NCI-H2107 treated with DMSO at 0.1 percent for 48 hours (cell line): ENCODE data around the gene TPD52L1.

Experiments used
- DNase-seq: peaks from one replicate; lab custom pipeline; 2025; ENCODE audit not compliant: unreplicated experiment; lab: John Stamatoyannopoulos, UW

Gene TPD52L1

DNA sequence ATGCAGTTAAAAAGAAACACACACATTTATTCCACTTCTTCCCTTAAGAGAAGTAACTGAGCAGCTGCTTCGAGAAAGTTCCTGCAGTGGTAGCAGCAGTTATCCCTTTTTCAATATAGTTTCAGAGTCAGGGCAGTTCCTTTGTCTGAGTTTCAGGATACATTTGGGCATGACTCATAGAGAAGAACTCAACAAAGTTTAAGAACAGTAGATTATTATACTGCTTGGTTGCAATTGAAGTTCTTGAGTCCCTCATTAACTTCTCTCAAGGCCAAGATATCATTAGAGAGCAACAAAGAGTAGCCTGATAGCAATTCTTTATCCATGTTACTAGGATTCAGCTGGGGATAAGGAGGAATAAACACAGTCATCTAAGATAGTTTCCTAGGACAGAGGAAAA lies 54.4 kb downstream of the TPD52L1 start:
- no peak for DNase-seq

DNA sequence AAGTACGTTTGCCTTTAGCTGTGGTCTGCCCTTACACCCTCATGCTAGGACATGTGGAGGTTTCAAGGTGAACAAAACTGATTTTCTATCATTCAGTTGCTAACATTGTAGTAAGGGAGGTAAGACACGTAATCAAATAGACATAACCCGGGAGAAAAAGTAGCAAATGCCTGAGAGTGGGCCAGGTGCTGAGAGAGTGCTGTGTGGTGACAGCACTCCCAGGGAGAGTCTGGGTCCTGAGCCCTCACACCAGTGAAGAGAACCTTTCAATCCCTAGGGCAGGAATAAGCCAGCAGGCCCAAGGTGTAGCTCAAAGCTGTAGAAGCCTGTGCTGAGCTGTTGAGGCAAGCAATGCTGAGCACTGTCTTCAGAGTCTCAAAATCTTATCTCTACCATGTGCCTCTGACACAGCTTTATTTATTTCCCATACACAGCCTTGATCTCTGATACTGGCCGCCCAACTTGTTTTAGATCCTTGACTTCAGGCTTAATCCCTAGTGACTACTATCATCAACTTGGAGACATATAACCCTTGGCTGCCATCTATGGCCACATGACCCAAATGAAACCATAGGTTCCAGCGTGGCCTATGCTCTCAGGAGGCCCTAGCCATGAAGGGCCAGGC lies 55.2 kb downstream of the TPD52L1 start:
- DNase-seq: no peak

DNA sequence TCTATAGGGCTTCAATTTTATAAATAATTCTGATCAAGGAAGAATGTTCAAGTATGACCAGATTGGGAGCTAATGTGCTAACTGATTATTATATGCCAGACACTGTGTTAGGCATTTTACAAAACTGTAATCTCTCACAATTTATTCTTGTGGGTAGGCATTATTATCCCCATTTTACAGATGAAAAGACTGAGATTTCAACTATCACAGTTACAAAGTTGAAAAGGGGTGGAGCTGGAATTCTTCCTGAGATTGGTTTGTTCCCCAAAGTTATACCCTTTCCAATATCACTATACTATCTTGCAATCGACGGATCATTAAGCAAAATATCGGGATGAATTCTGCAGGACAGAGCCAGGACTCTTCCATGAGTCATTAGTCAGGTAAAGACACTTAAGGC lies 57.1 kb downstream of the TPD52L1 start:
- DNase-seq: no peak

DNA sequence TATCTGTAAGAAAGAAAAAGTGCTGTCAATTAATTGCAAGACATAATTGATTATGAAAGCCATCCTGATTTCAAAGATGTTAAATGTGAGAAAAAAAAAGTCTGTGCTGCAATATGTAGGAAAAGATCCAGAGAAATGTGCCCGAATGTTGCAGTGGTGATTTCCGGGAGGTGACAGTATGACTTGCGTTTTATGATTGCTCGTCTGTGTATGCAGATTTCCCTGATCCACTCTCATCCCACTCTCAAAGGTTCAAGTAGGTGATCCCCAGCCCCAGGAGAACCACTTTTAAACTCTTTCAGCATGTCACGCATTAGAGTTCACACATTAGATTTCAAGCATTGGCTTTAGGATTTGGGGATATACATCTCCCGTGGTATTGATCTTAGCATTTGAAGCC lies 57.8 kb downstream of the TPD52L1 start:
- DNase-seq: no peak

DNA sequence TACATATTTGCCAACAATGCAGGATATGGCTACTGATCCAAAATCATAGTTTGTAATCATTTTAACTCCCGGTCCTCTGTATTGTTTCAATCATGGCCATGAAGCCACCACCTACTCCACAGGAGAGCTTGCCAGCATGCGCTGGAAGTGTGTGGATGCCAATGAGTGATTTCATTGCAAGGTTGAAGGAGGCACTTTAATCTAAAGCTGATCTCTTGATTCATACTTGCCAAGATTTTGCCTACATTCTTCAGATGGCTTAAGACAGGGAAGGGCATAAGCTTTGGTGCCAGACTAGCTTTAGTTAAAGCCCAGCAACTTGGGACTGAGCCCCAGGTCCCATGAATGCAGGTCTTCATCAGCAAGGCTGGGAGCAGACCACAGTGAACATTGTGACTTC lies 58.8 kb downstream of the TPD52L1 start:
- no peak for DNase-seq

DNA sequence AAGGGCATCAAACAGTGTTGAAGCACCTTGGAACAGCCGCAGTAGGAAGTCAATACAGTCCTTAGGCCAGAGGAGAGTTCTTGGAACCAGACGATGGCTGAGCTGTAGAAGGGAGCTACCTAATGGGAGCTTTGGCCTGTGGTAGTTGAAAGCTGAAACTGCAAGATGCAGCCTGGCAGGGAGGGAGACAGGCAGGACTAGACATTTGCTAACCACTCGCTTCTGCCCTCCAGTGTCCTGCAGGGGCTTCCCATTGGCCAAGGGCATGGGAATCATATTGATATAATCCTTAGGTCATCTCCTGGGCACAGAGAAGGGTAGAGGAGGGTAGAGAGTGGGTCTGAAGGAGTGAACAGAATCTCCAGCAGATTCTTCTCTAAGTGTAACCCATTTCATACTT lies 60.4 kb downstream of the TPD52L1 start:
- DNase-seq: no peak

DNA sequence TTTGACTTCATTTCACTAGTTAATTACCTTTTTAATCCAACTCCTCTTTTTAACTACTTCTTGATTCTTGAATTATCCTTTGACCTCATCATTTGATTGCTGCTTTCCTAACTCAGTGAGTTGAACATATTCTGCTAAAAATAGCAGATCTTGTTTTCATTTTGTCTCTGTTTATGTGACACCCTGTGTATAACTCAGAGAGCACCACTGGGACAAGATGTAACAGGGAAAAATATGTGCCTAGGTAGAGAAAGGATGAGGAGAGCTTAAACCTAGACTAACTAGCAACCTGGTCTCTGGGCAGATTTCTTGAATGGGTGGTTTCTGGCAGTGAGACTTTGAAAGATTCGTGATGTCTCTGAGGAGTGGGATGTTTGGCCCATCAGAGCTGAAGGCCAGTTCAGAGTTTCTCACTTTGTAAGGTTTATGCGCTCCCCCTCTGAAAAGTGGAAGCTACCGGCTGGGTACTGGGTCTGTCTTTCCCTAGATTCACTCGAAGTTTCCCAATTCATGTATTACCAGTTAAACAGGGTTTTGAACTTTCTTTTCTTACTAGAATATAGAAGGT lies 61.8 kb downstream of the TPD52L1 start:
- no peak for DNase-seq

DNA sequence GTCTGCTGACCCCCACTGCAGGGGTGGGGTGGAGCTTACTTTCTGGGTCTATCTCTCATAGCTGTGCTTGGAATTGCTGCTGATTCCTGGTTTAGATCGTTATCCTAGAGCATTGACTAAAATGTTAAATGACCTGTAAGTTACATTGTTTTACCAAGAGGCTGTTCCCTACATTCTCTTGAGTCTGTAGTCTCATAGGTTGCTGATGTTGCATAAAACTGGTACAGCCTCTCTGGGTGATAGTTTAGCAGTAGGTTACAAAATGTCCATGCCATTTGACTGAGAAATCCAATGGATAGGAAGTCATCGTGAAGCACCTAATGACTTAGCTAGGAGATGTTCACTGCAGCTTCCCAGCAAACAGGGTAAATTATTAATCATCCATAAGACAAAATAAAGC lies 62.4 kb downstream of the TPD52L1 start:
- no peak for DNase-seq

DNA sequence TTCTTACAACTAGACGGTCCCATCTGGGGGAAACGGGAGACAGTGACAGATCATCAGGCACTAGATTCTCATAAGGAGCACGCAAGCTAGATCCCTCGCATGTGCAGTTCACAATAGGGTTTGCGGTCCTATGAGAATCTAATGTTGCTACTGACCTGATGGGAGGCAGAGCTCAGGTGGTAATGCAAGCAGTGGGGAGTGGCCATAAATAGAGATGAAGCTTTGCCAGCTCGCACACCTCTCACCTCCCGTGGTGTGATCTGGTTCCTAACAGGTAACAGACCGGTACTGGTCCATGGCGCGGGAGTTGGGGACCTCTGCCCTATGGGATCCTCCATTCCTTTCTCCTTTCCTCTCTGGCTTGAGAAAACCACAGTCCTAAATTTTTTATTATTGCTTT lies 63.8 kb downstream of the TPD52L1 start:
- DNase-seq: no peak

DNA sequence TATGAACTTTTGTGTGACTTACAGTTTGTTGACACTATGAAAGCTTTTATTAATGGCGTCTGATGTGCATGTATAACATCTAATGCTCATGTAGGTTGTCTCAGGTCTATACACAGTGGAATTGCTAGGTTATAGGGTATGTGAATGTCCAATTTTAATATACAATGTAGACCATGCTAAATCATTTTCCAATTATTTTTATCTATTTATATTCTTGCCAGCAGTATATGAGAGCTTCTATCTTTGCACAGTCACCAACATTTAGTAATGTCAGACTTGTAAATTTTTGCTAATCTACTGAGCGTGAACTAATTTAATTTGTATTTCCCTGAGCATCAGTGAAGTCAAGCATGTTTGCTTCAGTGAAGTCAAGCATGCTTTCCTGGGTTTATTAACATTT lies 64.4 kb downstream of the TPD52L1 start:
- DNase-seq: no peak

DNA sequence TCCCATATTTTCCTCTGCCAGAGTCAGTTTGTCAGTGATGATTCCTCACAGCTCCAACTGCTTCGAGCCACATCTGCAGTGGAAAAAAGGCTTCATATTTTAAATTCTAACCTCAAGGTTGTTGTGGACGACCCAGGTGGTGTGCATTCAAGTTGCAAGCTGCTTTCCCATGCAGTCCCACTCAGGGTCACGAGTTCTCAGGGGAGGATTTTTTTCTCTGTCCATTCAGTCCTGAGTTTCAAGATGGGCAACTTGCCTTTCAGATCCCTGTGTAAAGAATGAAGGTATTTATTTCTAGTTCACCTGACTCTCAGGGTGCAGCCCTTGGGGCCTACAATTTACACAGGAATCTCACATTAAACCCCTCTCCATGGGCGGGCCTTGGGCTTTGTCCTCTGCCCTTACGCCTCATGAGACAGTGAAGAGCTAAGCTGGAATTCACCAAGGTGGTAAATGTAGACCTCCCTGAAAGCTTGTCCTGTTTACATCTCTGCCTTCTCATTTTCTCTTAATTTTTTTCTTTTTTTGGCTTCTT lies 65.9 kb downstream of the TPD52L1 start:
- DNase-seq: no peak

DNA sequence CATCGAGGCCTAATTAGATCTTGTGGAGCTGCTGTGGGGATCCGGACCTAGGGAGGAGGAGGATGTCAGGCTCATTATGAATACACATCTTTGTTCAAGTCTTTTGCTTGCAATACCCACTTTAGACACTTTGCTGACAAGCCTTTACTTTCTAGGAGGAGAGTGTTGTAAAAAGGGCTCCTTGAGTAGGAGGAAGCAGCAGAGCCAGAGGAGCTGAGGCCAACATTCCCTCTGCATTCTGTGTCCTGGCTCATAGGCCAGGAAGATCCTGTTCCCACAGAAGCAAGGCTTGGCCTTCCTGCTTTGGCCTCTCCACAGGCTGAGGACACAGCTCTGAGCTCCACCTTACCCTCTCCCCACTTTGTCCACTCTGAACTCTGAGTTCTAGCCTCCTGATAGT lies 67.1 kb downstream of the TPD52L1 start:
- no peak for DNase-seq

DNA sequence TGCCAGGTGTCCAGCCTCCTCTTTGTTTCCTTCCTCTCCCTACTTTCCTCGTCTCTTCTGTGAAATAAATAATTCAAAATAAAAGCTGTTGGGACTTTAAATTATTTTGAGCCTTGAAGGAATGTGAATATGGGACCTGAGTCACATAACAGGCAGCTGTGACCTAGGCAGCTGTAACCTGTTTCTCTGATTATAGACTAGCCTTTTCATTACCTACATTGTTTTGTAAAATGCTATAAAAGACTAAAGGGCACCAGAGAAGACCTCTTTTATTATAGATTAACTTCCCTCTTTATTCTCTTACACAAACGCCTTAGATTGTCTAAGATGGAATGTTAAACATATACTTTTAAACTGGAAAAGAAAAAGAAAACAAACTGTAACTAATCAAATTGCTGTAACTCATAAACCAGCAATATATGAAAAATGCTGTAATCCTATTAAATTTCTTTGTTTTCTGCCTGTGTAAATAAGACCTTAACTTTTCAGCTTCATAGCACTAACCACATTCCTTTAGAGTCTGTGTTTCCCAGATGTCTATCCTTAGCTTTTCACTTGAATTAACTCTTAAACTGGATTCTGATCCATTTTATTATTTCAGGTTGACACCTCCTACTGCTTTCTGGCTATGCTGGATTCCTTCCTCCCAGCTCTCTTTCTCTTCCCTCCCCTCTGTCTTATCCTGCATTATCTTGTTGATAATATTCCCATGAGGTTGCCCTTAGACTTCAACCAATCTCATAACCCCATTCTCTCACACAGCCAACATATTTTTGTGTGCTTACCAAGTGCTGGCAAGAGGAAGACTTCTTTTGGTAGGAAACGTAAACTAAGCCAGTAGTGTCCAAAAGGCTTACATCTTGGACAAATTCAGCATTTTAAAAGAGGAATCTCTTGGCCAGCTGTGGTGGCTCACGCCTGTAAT lies 69.2 kb downstream of the TPD52L1 start:
- DNase-seq: no peak

DNA sequence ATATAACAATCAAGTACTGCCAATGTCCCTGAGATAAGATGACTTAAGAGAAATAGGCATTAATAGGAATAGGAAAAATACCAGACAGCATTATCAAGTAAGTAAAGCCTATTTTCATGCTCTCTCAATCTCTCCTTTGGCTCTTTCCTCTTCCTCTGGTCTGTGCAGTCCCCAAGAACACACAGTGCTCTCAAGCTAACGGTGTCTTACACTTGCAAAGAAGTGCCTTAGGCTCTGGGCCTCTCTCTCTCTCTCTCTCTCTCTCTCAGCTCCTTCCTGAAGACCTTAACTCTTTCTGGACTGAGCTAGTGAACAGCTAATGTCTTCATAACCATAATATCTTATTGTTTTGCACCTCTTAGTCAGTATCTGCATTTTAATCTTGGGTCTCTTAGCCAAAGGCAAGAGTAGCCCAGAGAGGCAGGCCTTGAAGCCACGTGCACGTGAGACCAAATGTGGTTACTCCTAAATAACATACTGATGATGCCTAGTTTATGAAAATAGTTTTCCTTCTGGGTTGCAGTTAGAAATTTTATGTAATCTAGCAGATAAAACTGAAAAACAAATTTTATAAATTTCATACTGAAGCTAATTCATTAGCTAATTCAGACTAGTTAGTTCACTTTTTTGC lies 70.8 kb downstream of the TPD52L1 start:
- DNase-seq: no peak

DNA sequence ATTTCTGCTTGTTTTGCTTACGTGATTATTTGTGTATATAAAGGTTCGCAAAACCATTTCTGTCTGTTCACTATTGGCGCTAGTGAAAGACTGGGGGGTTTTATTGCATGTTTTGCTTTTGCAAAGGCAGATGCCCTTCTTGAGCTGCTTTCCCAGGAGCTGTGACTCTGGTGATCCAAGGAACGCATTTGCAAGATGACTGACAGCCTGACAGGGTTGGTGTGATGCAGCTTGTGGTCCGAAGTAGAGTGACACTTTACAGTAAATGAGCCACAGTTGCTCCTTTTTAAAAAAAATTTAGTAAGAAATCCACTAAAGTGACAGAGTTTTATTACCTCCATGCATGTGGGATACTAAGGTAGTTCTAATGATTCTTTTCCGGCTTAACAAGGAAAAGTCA lies 73.7 kb downstream of the TPD52L1 start:
- DNase-seq: no peak

DNA sequence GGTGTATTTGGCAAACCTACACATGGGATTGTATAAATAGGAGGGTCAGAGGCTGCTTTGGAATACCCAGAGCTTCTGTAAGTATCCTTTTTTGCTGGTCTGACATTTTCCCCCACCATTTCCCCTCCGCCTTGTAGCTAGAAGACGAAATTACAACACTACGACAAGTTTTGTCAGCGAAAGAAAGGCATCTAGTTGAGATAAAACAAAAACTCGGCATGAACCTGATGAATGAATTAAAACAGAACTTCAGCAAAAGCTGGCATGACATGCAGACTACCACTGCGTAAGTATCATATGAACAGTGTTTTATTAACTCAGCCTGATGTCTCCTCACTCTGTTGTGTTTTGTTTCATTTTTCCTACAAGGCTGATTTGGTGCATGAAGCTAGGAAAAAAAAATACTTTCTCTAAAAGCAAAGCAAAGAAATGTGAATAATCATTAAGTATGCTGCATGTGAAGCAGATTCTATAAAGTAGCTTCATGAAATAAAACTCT lies 75.5 kb downstream of the TPD52L1 start:
- no peak for DNase-seq

DNA sequence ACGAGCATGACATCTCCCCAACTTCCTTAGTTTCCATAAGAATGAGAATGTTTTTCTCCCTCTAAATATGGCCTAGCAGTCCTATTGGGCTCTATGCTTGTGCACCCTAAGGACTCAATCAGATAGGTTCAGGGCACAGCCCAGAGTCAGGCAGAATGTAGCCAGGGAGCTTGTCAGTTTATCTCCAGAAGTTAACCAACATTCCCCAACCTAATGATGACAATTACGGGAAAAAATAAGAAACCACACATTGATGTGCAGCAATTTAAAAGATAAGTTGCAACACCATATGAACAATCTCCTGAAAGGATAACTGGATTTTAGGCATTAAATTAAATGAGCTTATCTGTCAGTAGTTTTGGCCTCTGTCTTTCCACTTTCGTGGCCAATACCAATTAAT lies 77.1 kb downstream of the TPD52L1 start:
- no peak for DNase-seq

DNA sequence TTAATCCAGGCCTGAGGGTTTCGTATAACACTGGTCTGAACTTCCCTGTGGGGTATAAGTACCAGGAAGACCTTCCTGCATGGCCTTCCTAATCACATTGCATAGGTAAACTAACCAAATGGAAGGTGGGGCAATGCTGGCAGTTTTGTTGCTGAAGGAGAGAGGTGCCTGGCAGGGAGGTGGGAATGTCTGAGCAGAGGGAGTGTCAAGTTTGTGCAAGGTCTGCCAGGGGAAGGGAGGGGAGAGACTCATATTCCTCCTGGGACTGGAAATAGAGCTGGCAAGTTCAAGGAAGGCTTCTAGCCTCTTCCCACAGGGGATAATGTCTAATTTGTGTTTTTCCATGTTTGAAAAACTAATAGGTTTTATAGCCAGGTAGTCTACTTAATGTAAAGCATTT lies 77.6 kb downstream of the TPD52L1 start:
- DNase-seq: no peak

DNA sequence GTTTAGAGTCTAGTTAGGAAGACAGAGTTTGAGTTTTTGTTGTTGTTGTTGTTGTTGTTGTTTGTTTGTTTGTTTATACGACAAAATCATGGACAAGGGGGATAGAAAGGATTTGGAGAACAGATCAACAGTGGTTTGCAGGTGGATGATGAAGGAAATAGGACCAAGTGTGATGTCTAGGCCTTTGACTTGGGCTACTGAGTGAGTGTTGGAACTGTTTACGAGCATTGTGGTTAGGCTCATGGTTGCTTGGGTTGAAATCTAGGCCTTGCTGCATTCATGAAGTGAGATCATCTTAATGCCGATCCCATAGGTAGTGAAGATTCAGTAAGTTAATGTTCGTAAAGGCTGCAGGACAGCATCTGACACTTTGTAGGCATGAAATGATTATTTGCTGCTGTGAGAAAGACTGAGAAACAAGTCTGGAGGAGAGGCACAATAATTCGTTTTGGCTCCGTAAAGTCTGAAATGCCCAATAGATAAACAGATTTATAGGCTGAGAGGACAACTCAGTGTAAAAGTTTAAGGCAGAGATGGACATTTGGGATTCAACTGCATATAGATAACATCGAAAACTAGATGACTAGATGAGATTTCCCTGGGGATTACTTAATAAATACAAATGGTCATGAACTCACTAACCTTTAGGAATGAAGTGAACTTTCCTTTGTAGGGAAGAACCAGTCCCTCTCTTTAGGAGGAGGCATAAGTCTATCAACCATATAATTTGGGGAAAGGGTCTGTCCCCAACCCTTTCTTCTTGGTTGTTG lies 78.2 kb downstream of the TPD52L1 start:
- no peak for DNase-seq

DNA sequence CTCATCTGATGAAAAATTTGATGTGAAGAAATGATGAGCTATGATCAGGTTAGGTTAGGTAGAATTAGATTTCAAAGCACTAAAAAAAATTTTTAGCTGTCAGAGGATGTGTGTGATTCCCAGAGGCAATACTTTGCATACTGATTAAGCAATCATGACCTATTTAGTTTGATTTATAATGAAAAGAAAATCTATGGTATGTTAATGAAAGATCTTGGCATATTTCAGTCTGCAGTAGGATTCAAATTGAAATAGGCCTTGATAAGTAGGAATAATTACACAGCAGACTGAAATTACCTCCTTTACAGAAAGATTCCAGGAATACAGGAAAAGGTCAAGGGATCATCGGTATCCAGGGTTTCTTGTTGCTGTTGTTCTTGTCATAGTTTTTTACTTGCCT lies 78.9 kb downstream of the TPD52L1 start:
- DNase-seq: no peak

DNA sequence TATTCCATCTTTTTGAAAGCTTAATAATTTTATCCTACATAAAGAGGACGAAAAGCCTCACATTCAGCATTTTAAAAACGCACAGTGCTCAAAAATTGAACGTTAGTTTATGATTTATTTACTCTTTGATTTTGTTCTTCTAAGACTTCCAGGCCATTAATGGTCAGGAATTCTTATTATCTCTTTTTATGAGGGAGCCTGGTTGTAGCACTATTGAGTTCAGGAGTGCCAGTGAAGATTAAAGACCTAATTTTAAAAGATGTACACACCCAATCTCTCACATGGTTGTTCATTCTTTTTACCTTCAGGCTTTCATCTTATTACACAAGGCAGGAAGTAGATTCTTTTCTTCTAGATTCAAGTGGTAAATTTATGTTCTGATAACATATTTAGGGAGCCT lies 79.6 kb downstream of the TPD52L1 start:
- no peak for DNase-seq
